Fibroblast of mammary gland (primary cell): ENCODE results near the gene PLEKHA6.

ENCODE experiments used
- DNase-seq: peaks from one replicate; pipeline ENCODE4 v3.0.0-alpha.2; 2010; ENCODE audit warnings: low read depth
- H3K4me3 ChIP-seq: 2 replicates; pipeline ENCODE4 v1.5.1; 2011; ENCODE audit warnings: low read depth, mild to moderate bottlenecking, low read length, moderate library complexity; ENCODE audit not compliant: control insufficient read depth
- CTCF ChIP-seq: conservative IDR thresholded peaks from 2 replicates; pipeline ENCODE4 v1.5.1; 2011; ENCODE audit warnings: low read depth, low read length, inconsistent platforms; ENCODE audit not compliant: control insufficient read depth, insufficient read depth

The PLEKHA6 gene

GRCh38 chr1:204350312-204350711 is 9.4 kb downstream of the PLEKHA6 start:
- no peak for TF ChIP-seq CTCF
- DNase-seq = no peak
- H3K4me3 ChIP-seq = no peak overlapping the region

GRCh38 chr1:204349602-204350001 is 10.1 kb downstream of the PLEKHA6 start:
- DNase-seq = no peak
- TF ChIP-seq CTCF = no peak
- no peak overlapping the region for H3K4me3 ChIP-seq

GRCh38 chr1:204348722-204349121 is 11.0 kb downstream of the PLEKHA6 start:
- peak; percentile 64 for DNase-seq
- no peak overlapping the region for H3K4me3 ChIP-seq
- TF ChIP-seq CTCF = no peak

- no peak for TF ChIP-seq CTCF
- no peak for DNase-seq
- H3K4me3 ChIP-seq = no peak overlapping the region
Observed at GRCh38 chr1:204348242-204348641, 11.5 kb downstream of the PLEKHA6 start.

- DNase-seq = no peak
- TF ChIP-seq CTCF = no peak
- H3K4me3 ChIP-seq = no peak overlapping the region
Observed at GRCh38 chr1:204345941-204346645, 13.6 kb downstream of the PLEKHA6 start.

GRCh38 chr1:204345438-204345841 is 14.3 kb downstream of the PLEKHA6 start:
- DNase-seq = no peak
- no peak overlapping the region for H3K4me3 ChIP-seq
- no peak for TF ChIP-seq CTCF
